Measurements from ENCODE around the gene TERT. TPM values are rescaled to one million over a fixed set of nuclear protein-coding genes. Genes with fewer than 3 reads are reported as not detected.
A peak's percentile ranks its signal among the peaks of the same experiment; 100 is the strongest.

Gene TERT
- total and polyA plus RNA-seq, 2 of the 13 experiments (the other 11 are each of a cell fraction or from before 2014, with no cell fraction given) = 4.3 to 5.9 TPM

DNA sequence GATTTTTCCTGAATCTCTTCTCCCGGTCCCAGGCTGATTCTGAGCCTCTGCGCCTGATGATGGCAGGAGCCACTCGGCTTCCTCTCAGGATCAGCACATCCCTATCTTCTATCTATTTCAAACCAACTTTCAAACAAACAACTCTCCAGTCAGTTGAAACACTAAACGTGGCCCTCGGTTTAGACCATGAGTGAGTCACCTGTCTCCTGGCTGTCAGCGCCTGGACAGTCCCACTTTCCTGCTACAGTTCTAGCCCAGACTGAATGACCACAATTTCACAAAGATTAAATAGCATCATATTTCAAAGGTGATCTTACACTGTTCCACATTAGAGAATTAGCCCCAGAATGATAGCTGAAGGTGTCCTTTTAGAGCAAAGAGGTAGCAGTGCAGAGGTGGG is 87.3 kb downstream of the TERT start:
- BruUV-seq (replicated peaks) = no TSS peak
- intact Hi-C loops (cut with micrococcal nuclease; ENCODE audit: unreplicated experiment) (loop anchor here (10.0 kb wide), 1 partner anchor 437 kb away; no protein-coding TSS in a partner anchor), in situ Hi-C loops (cut with HindIII; ENCODE audit: extremely low pct_ligation_motif_present, low pct_unique_long_range_greater_than_20kb) (no loop called here)
- H3K9me3 ChIP-seq (ENCODE audit: low read length) = no peaks in the 10 kb centered on the region
- DNase-seq (ENCODE audit: low spot score) (no peak), ATAC-seq (no peak), FAIRE-seq (no peak)
- peaks cover 15 to 68% of the 10 kb centered on the region in 2 experiments for H3K27me3 ChIP-seq (ENCODE audit: control insufficient read depth in 1 of 2, insufficient read depth in 2 of 2, low read length in 2 of 2)
- ChIA-PET POLR2A (no interaction called here), CTCF (ENCODE audit: low intra/inter-chr PET ratio, low total read pairs) (no interaction called here)
- H3K9ac ChIP-seq (ENCODE audit: insufficient read depth, low read depth, low read length) = no peak overlapping the region
- H3K4me2 ChIP-seq (ENCODE audit: low read depth, low read length) = no peak overlapping the region
- no peaks in the 10 kb centered on the region for H3K36me3 ChIP-seq (replicated peaks in 1 of 2; ENCODE audit: control insufficient read depth in 1 of 2, insufficient read depth in 2 of 2, low read length in 2 of 2)
- no peak overlapping the region for H3K27ac ChIP-seq (ENCODE audit: extremely low read length, insufficient read depth, low read length)
- H3K79me2 ChIP-seq (ENCODE audit: insufficient read depth, low read length) = no peaks in the 10 kb centered on the region
- 22% methylated on average over 6 of the region's 6 CpGs for WGBS (ENCODE audit: low lambda C conversion rate)
- H3K4me3 ChIP-seq (replicated peaks in 1 of 3; ENCODE audit: insufficient read depth in 1 of 3, low read depth in 2 of 3, low read length in 3 of 3) = no peak overlapping the region
- TF ChIP-seq RFX5 (IDR thresholded peaks at IDR 0.05; ENCODE audit: low read depth, low read length) = peak; percentile 21; the same call in 1 of the 2 replicates
- TF ChIP-seq ZNF12 (CRISPR knock-in tag; IDR thresholded peaks at IDR 0.05) = no peak
- TF ChIP-seq FOSL2 (CRISPR knock-in tag; IDR thresholded peaks at IDR 0.05) = 0 out of 2 replicates have a peak, but pooled peaks have one; percentile 9
- TF ChIP-seq, protein P1, sequence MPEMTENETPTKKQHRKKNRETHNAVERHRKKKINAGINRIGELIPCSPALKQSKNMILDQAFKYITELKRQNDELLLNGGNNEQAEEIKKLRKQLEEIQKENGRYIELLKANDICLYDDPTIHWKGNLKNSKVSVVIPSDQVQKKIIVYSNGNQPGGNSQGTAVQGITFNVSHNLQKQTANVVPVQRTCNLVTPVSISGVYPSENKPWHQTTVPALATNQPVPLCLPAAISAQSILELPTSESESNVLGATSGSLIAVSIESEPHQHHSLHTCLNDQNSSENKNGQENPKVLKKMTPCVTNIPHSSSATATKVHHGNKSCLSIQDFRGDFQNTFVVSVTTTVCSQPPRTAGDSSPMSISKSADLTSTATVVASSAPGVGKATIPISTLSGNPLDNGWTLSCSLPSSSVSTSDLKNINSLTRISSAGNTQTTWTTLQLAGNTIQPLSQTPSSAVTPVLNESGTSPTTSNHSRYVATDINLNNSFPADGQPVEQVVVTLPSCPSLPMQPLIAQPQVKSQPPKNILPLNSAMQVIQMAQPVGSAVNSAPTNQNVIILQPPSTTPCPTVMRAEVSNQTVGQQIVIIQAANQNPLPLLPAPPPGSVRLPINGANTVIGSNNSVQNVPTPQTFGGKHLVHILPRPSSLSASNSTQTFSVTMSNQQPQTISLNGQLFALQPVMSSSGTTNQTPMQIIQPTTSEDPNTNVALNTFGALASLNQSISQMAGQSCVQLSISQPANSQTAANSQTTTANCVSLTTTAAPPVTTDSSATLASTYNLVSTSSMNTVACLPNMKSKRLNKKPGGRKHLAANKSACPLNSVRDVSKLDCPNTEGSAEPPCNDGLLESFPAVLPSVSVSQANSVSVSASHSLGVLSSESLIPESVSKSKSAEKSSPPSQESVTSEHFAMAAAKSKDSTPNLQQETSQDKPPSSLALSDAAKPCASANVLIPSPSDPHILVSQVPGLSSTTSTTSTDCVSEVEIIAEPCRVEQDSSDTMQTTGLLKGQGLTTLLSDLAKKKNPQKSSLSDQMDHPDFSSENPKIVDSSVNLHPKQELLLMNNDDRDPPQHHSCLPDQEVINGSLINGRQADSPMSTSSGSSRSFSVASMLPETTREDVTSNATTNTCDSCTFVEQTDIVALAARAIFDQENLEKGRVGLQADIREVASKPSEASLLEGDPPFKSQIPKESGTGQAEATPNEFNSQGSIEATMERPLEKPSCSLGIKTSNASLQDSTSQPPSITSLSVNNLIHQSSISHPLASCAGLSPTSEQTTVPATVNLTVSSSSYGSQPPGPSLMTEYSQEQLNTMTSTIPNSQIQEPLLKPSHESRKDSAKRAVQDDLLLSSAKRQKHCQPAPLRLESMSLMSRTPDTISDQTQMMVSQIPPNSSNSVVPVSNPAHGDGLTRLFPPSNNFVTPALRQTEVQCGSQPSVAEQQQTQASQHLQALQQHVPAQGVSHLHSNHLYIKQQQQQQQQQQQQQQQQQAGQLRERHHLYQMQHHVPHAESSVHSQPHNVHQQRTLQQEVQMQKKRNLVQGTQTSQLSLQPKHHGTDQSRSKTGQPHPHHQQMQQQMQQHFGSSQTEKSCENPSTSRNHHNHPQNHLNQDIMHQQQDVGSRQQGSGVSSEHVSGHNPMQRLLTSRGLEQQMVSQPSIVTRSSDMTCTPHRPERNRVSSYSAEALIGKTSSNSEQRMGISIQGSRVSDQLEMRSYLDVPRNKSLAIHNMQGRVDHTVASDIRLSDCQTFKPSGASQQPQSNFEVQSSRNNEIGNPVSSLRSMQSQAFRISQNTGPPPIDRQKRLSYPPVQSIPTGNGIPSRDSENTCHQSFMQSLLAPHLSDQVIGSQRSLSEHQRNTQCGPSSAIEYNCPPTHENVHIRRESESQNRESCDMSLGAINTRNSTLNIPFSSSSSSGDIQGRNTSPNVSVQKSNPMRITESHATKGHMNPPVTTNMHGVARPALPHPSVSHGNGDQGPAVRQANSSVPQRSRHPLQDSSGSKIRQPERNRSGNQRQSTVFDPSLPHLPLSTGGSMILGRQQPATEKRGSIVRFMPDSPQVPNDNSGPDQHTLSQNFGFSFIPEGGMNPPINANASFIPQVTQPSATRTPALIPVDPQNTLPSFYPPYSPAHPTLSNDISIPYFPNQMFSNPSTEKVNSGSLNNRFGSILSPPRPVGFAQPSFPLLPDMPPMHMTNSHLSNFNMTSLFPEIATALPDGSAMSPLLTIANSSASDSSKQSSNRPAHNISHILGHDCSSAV (CRISPR knock-in tag; IDR thresholded peaks at IDR 0.05; ENCODE audit: borderline replicate concordance) = no peak
- H3K4me1 ChIP-seq (ENCODE audit: insufficient read depth, low read length) = peaks cover 16% of the 10 kb centered on the region
- H4K20me1 ChIP-seq (ENCODE audit: insufficient read depth, low read length) = no peaks in the 10 kb centered on the region
- H2AFZ ChIP-seq (ENCODE audit: low read length) = no peak overlapping the region

Data from HepG2 (cell line).